ENCODE results near the gene PHACTR1. TPM values are rescaled to one million over a fixed set of nuclear protein-coding genes. Genes with fewer than 3 reads are reported as not detected.
A peak's percentile ranks its signal among the peaks of the same experiment; 100 is the strongest.

Gene PHACTR1
- total RNA-seq, 1 donor from 2014 or later: 0.49 TPM

DNA sequence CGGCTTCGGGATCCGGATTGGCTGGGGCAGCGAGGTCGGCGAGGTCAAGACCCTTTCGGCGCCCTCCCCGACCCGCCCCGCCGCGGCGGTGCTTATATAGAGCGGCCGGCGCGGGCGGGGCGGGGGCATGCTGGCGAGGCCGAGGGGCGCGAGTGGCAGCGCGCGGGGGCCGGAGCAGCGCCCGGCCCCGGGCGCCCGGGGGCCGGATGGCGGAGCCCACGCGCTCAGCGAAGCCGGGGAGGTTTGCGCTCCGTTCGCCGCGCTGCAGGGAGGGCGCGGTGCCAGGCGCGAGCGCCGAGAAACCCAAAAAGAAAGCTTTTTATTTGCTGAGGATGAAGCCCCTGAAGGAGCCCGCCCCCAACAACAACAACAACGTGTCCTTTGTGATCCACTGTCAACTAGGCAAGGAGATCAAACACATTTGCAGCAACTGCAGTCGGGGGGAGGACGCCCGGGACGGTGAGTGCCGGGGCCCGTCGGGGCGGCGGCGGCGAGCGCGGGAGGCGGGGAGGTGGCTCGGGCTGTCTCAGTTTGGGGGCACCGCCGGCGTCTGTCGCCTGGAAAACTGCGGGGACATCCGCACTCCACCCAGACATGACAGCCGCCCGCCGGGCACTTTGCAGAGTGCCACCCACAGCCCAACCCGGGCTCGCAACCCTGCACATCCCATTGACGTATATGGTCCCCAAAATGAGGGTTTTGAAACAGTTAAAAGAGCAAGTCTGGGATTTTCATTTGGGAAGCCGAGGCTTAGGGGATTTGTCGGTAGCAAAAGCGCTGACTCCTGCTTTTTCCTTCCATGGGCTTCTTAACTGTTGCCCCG lies 297.3 kb downstream of the PHACTR1 start:
- Histone ChIP-seq H3K9me3 (no peaks in the 10 kb centered on the region), H3K27ac (no peak overlapping the region), H3K4me3 (peak overlapping the region; percentile 46 to 51), H3K36me3 (no peaks in the 10 kb centered on the region), H3K27me3 (no peaks in the 10 kb centered on the region), H3K4me1 (peaks cover 23% of the 10 kb centered on the region)
- intact Hi-C loops (cut with DNase I): no loop called here
- DNase-seq (ENCODE audit: extremely low spot score in 2 of 2): no peak
- TF ChIP-seq POLR2AphosphoS5 (IDR thresholded peaks at IDR 0.05; ENCODE audit: insufficient read depth in 1 of 2, low read depth in 1 of 2) (no peak), POLR2A (IDR thresholded peaks at IDR 0.05) (no peak)
- TF ChIP-seq, protein P1, sequence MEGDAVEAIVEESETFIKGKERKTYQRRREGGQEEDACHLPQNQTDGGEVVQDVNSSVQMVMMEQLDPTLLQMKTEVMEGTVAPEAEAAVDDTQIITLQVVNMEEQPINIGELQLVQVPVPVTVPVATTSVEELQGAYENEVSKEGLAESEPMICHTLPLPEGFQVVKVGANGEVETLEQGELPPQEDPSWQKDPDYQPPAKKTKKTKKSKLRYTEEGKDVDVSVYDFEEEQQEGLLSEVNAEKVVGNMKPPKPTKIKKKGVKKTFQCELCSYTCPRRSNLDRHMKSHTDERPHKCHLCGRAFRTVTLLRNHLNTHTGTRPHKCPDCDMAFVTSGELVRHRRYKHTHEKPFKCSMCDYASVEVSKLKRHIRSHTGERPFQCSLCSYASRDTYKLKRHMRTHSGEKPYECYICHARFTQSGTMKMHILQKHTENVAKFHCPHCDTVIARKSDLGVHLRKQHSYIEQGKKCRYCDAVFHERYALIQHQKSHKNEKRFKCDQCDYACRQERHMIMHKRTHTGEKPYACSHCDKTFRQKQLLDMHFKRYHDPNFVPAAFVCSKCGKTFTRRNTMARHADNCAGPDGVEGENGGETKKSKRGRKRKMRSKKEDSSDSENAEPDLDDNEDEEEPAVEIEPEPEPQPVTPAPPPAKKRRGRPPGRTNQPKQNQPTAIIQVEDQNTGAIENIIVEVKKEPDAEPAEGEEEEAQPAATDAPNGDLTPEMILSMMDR (IDR thresholded peaks at IDR 0.05): no peak

DNA sequence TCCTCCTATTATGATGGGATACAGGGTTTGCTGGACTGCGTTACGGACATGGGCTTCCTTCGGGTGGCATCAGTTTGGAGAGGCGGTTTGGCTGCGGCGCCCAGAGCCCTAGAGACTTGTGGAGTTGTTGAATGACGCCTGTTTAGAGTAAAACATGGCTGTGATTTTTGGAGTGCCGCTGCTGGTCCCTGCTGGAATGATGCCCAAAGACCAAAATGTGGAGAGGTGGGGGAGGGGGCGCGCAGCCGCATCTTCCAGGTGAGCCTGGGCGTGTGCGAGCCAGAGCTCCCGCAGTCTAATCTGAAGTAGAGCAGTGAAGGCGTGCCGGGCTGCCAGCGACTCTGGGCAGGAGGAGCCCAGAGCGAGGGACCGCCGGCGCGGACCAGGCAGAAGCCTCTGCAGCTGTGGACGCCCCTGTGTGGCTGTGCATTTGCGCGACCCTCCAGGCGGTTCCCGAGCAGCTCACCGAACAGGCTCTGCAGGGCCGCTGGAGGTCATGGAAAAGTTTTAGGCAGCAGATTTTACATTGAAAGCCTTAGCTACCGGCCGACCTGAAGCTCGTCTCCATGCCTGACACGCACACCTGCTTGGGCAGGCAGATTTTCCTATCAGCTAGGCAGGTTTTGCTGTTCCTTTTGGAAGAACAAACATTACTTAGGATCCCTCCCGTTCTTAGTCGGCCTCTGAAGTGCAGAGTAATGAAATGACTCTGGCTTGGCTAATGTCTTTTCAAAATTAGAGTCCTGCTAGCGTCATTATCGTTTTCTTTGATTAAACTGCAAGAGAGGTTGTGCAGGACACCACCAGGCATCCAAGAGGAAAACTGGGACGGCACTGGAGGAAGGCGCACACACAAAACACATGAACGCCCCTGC lies 298.2 kb downstream of the PHACTR1 start:
- DNase-seq (ENCODE audit: extremely low spot score in 2 of 2): no peak
- intact Hi-C loops (cut with DNase I): no loop called here
- peak overlapping the region; percentile 46 to 51 for H3K4me3 ChIP-seq
- no peaks in the 10 kb centered on the region for H3K36me3 ChIP-seq
- no peaks in the 10 kb centered on the region for H3K9me3 ChIP-seq
- no peak overlapping the region for H3K27ac ChIP-seq
- TF ChIP-seq POLR2A (IDR thresholded peaks at IDR 0.05): no peak
- no peak for TF ChIP-seq POLR2AphosphoS5 (IDR thresholded peaks at IDR 0.05; ENCODE audit: insufficient read depth in 1 of 2, low read depth in 1 of 2)
- TF ChIP-seq, protein P1 (IDR thresholded peaks at IDR 0.05): no peak
- H3K27me3 ChIP-seq: no peaks in the 10 kb centered on the region
- H3K4me1 ChIP-seq: peaks cover 23% of the 10 kb centered on the region

DNA sequence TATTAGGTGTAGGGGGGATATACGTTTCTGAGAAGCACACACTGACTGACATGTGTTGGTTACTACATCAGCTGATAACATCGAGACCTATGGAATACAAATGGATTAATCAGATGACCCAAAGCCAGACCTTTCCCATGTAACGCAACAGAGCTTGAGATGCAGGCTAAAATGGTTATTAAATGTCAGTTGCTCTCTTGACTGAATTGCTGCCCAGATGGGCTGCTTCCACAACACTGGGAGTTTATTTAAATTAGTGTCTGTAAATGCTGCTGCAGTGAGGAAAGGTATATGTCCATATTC lies 298.8 kb downstream of the PHACTR1 start:
- Histone ChIP-seq H3K9me3 (no peaks in the 10 kb centered on the region), H3K4me1 (peaks cover 23% of the 10 kb centered on the region), H3K36me3 (no peaks in the 10 kb centered on the region), H3K27me3 (no peaks in the 10 kb centered on the region), H3K27ac (no peak overlapping the region), H3K4me3 (no peak overlapping the region)
- intact Hi-C loops (cut with DNase I): no loop called here
- DNase-seq (ENCODE audit: extremely low spot score in 2 of 2): no peak
- TF ChIP-seq POLR2AphosphoS5 (IDR thresholded peaks at IDR 0.05; ENCODE audit: insufficient read depth in 1 of 2, low read depth in 1 of 2) (no peak), POLR2A (IDR thresholded peaks at IDR 0.05) (no peak)
- TF ChIP-seq, protein P1 (IDR thresholded peaks at IDR 0.05): no peak

DNA sequence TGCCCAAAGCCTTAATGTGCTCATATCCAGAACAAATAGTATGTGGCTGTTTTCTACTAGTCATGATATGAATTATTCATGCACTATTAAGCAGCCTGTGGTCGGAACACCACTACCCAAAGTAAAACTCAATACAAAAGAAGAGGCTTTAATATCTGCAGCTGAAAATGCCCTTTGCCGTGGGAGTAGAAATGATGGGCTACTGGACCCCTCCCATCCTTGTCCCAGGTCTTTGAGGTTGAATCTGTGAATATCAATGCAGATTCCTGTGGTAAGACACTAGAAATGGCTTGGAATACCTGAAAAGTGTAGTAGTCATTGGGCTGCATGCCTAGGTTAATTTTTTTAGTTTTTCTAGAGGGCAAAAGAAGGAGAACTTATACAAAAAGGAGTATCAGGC lies 308.0 kb downstream of the PHACTR1 start:
- Histone ChIP-seq H3K4me3 (no peak overlapping the region), H3K27me3 (no peaks in the 10 kb centered on the region), H3K36me3 (no peaks in the 10 kb centered on the region), H3K9me3 (no peaks in the 10 kb centered on the region), H3K4me1 (no peaks in the 10 kb centered on the region), H3K27ac (no peak overlapping the region)
- intact Hi-C loops (cut with DNase I): no loop called here
- TF ChIP-seq POLR2AphosphoS5 (IDR thresholded peaks at IDR 0.05; ENCODE audit: insufficient read depth in 1 of 2, low read depth in 1 of 2) (no peak), POLR2A (IDR thresholded peaks at IDR 0.05) (no peak)
- TF ChIP-seq, protein P1 (IDR thresholded peaks at IDR 0.05): no peak
- no peak for DNase-seq (ENCODE audit: extremely low spot score in 2 of 2)
